ENCODE measurements around the gene IGFBP5.

DNA sequence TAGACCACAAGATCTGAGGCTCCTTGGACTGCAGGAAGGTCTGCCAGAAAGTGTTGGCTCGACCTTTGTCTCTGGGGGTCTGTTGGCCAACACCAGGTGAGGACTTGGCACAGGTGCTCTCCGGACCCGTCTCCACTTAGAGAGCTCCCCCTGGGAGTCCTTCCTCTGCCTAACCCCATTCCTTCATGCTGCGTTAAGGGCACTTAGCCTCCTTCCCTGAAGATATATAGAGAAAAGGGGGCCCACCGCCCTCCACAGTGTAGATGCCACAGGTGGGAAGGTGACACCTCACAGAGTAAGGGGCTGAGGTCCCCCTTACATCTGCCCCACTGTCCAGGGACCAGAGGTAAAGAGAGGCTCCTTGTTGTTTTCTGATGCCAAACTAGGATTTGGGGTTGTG, 8.2 kb downstream of the IGFBP5 start:
- TF ChIP-seq FOS (IDR thresholded peaks at IDR 0.05; ENCODE audit: extremely low read depth, insufficient read length): no peak
- TF ChIP-seq PML (IDR thresholded peaks at IDR 0.05; ENCODE audit: low read length): no peak
- TF ChIP-seq, protein P1, sequence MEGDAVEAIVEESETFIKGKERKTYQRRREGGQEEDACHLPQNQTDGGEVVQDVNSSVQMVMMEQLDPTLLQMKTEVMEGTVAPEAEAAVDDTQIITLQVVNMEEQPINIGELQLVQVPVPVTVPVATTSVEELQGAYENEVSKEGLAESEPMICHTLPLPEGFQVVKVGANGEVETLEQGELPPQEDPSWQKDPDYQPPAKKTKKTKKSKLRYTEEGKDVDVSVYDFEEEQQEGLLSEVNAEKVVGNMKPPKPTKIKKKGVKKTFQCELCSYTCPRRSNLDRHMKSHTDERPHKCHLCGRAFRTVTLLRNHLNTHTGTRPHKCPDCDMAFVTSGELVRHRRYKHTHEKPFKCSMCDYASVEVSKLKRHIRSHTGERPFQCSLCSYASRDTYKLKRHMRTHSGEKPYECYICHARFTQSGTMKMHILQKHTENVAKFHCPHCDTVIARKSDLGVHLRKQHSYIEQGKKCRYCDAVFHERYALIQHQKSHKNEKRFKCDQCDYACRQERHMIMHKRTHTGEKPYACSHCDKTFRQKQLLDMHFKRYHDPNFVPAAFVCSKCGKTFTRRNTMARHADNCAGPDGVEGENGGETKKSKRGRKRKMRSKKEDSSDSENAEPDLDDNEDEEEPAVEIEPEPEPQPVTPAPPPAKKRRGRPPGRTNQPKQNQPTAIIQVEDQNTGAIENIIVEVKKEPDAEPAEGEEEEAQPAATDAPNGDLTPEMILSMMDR (IDR thresholded peaks at IDR 0.05 in 2 of 3, conservative IDR thresholded peaks at IDR 0.05 in 1 of 3; ENCODE audit: insufficient read depth in 2 of 3, low read depth in 1 of 3, low read length in 3 of 3): no peak
- TF ChIP-seq MLLT1 (IDR thresholded peaks at IDR 0.05): no peak
- TF ChIP-seq SMAD1 (IDR thresholded peaks at IDR 0.05; ENCODE audit: low read depth, low read length, partially characterized antibody): no peak
- TF ChIP-seq, protein P2, sequence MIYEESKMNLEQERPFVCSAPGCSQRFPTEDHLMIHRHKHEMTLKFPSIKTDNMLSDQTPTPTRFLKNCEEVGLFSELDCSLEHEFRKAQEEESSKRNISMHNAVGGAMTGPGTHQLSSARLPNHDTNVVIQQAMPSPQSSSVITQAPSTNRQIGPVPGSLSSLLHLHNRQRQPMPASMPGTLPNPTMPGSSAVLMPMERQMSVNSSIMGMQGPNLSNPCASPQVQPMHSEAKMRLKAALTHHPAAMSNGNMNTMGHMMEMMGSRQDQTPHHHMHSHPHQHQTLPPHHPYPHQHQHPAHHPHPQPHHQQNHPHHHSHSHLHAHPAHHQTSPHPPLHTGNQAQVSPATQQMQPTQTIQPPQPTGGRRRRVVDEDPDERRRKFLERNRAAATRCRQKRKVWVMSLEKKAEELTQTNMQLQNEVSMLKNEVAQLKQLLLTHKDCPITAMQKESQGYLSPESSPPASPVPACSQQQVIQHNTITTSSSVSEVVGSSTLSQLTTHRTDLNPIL (CRISPR knock-in tag; IDR thresholded peaks at IDR 0.05): no peak
- no peak for TF ChIP-seq NR2C2 (CRISPR knock-in tag; IDR thresholded peaks at IDR 0.05)
- TF ChIP-seq NR2C2 (tag; IDR thresholded peaks at IDR 0.05): no peak
- no peak for TF ChIP-seq POLR2A (conservative IDR thresholded peaks at IDR 0.05)
- TF ChIP-seq CBX2 (IDR thresholded peaks at IDR 0.05; ENCODE audit: insufficient read depth, low read length, poor library complexity, severe bottlenecking): no peak
- no peak for TF ChIP-seq ZNF324 (CRISPR knock-in tag; IDR thresholded peaks at IDR 0.05)
- TF ChIP-seq GATAD2A (IDR thresholded peaks at IDR 0.05): no peak

Measured in K562 (cell line).